SK-N-MC (cell line): ENCODE data around the gene HMGN4.
A peak's percentile ranks its signal among the peaks of the same experiment; 100 is the strongest.

ENCODE experiments used
- DNase-seq: peaks from one replicate; pipeline ENCODE4 v3.0.0-alpha.2; 2011; ENCODE audit warnings: low read depth, low spot score
- H3K27ac ChIP-seq: fragments of 200-600 bp; sonication (generic); 2 replicates; pipeline ENCODE4 v1.5.1; 2016; ENCODE audit warnings: mixed run types
- H3K36me3 ChIP-seq: fragments of 200-600 bp; sonication (generic); 2 replicates; pipeline ENCODE4 v1.6.1; 2017; ENCODE audit warnings: antibody characterized with exemption, low read length, mixed read lengths; ENCODE audit not compliant: insufficient read depth
- H3K4me3 ChIP-seq: fragments of 200-600 bp; sonication (generic); 2 replicates; pipeline ENCODE4 v1.5.1; 2016
- H3K9ac ChIP-seq: fragments of 200-600 bp; sonication (generic); 2 replicates; pipeline ENCODE4 v1.8.0; 2017; ENCODE audit warnings: mixed run types, mixed read lengths; ENCODE audit not compliant: insufficient read length
- H3K9me3 ChIP-seq: fragments of 200-600 bp; sonication (generic); 2 replicates; pipeline ENCODE4 v1.6.1; 2017; ENCODE audit warnings: low read depth, mild to moderate bottlenecking, antibody characterized with exemption, low read length, moderate library complexity, mixed read lengths
- EZH2 ChIP-seq: fragments of 200-600 bp; sonication (generic); IDR thresholded peaks from one replicate; pipeline ENCODE4 v1.6.1; 2017; ENCODE audit warnings: antibody characterized with exemption
- FOXP2 ChIP-seq: optimal IDR thresholded peaks from 2 replicates; pipeline ENCODE3; 2011; ENCODE audit warnings: mild to moderate bottlenecking, moderate library complexity; ENCODE audit not compliant: insufficient read depth; ENCODE audit errors: extremely low read length, control extremely low read depth
- POLR2AphosphoS5 ChIP-seq: IDR thresholded peaks from 2 replicates; pipeline ENCODE4 v1.6.1; 2012; ENCODE audit warnings: mild to moderate bottlenecking, low read depth, low read length, borderline replicate concordance

Gene HMGN4

DNA sequence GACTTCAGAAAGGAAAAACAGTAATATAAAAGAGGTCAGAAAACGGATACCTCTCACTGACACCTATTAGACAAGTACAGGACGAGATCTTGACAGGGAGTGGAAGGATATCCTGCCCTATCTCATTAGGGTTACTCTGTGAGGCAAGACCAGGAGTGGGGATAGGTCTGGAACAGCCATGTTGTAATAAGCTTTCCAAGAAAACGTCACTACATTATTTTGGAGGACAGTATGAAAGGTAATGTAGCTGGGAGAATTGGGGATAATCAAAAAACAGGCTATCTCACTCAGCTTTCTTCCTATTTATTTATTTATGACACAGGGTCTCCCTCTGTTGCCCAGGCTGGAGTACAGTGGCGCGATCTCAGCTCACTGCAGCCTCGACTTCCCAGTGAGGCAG lies 25.3 kb downstream of the HMGN4 start:
- H3K9me3 ChIP-seq, result no peaks in the 10 kb centered on the region
- no peak for TF ChIP-seq POLR2AphosphoS5
- TF ChIP-seq FOXP2, result no peak
- TF ChIP-seq EZH2, result no peak
- H3K27ac ChIP-seq, result no peak overlapping the region
- no peak overlapping the region for H3K9ac ChIP-seq
- no peaks in the 10 kb centered on the region for H3K36me3 ChIP-seq
- H3K4me3 ChIP-seq, result no peak overlapping the region
- no peak for DNase-seq

DNA sequence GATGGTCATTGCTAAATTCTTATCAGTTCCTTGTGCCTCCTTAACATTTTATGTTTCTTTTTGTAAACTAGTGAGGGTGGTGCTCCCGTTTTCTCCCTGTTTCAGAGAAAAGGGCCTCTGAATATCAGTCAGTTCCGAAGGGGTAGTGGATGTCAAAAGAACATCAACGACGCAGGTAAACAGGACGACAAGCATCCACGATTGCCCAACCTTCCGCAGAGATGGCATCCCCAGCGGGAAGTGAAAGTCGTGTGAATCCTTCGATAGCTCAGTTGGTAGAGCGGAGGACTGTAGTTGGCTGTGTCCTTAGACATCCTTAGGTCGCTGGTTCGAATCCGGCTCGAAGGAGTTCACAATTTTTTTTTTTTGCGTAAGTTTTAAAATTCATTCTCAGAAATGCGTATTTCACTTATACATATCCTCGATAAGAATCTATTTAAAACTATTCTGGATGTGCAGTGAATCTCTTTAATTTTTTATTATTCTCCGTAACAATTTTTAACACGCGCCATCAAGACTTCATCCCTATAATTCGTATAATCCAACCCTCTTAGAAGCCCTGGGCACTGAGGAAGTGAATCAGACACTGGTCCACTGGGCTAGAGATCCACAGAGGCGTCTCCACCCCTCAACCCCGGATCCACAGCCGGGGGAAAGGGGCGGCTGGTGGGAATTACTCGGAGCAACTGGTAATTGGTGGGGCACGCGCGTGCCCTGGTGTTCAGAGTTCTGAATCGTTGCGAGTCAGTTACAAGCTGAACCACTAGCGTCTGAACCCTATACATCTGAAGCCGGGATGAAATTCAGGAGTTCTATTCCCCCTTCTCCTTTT lies 30.7 kb downstream of the HMGN4 start:
- peak; percentile 92 for DNase-seq
- no peaks in the 10 kb centered on the region for H3K9me3 ChIP-seq
- H3K36me3 ChIP-seq, result no peaks in the 10 kb centered on the region
- H3K27ac ChIP-seq, result peak overlapping the region; percentile 78
- peak overlapping the region; percentile 89 for H3K4me3 ChIP-seq
- peak overlapping the region; percentile 73 for H3K9ac ChIP-seq
- TF ChIP-seq EZH2 (no peak), FOXP2 (peak; percentile 60)

DNA sequence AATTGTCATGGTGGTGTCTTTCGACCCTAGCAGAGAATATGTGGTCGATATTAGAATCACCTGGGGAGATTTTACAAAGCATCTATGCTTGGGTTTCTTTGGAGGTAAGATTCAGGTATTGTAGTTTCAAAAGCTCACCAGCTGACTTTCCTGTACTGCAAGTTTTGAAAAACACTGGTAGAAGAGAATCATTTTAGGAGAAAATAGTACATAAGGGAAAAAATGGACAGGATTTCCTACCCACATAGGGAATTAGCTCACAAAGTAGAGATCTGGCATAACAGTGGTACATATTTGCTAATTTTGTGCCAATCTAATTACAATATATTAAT lies 31.2 kb downstream of the HMGN4 start:
- no peak for TF ChIP-seq POLR2AphosphoS5
- TF ChIP-seq EZH2, result no peak
- TF ChIP-seq FOXP2, result no peak
- peak overlapping the region; percentile 89 for H3K4me3 ChIP-seq
- no peaks in the 10 kb centered on the region for H3K9me3 ChIP-seq
- H3K27ac ChIP-seq, result peak overlapping the region; percentile 78
- H3K36me3 ChIP-seq, result no peaks in the 10 kb centered on the region
- H3K9ac ChIP-seq, result peak overlapping the region; percentile 73
- DNase-seq, result no peak

- no peaks in the 10 kb centered on the region for H3K9me3 ChIP-seq
- DNase-seq, result no peak
- H3K4me3 ChIP-seq, result no peak overlapping the region; the same call in 1 of the 2 replicates
- no peak overlapping the region for H3K27ac ChIP-seq
- no peaks in the 10 kb centered on the region for H3K36me3 ChIP-seq
- TF ChIP-seq FOXP2 (no peak), EZH2 (no peak), POLR2AphosphoS5 (no peak)
- H3K9ac ChIP-seq, result no peak overlapping the region
These were observed 32.1 kb downstream of the HMGN4 start for GRCh38 chr6:26570027-26570809.

DNA sequence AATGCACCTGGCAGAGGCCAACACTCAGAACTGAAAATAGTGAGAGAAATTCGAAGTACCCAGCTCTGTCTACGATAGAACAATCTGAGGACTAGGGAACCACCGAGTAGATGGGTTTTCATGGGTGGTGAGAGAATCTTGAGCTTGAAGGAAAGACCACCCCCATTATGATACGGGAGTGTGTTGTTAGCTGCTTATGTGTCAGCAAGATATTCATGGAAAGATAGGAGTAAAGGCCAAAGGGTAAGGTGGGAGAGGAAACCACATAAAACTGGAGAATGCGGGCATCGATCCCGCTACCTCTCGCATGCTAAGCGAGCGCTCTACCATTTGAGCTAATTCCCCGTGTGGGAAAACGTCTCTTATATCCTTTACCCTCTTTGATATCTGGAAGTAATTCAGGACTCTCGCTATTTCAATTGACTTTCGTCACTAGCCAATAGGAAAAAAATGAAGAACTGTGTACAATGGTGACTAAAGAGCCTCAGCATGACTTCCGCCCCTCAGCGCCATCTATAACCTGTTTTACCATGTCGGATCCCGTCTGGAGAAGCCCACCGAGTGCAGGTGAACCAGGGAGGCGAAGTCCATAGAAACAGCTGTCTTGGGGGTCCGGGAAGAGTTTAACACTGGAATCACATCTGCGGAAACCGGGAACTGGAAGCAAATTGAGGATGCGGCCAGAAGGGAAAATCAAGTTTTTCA lies 33.6 kb downstream of the HMGN4 start:
- Histone ChIP-seq H3K36me3 (no peaks in the 10 kb centered on the region), H3K27ac (peak overlapping the region; percentile 90), H3K9me3 (no peaks in the 10 kb centered on the region), H3K9ac (peak overlapping the region; percentile 78), H3K4me3 (peak overlapping the region; percentile 91)
- no peak for TF ChIP-seq FOXP2
- TF ChIP-seq POLR2AphosphoS5, result 0 out of 2 replicates have a peak, but pooled peaks have one; percentile 30
- DNase-seq, result peak; percentile 95

DNA sequence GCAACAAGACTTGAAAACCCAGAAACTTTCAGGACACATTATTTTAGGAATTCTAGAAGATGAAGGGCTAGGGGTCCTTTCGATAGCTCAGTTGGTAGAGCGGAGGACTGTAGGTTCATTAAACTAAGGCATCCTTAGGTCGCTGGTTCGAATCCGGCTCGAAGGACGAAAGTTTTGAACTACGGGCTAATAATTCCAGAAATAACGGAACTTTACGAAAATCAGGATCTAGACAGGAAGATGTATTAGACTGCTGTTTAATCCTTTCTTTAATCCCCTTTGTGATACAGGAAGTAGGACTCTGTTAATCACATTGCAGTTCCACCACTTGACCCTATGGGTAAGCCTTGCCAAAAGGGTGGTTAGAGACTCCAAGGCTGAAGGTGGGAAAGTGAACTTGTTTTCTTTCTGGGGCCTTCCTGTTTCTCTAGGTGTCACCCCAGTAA lies 37.4 kb downstream of the HMGN4 start:
- TF ChIP-seq EZH2, result no peak
- no peak for TF ChIP-seq POLR2AphosphoS5
- TF ChIP-seq FOXP2, result no peak
- no peaks in the 10 kb centered on the region for H3K9me3 ChIP-seq
- no peak overlapping the region for H3K9ac ChIP-seq
- DNase-seq, result no peak
- H3K4me3 ChIP-seq, result no peak overlapping the region; the same call in 1 of the 2 replicates
- no peaks in the 10 kb centered on the region for H3K36me3 ChIP-seq
- peak overlapping the region; percentile 89; the same call in 1 of the 2 replicates for H3K27ac ChIP-seq

DNA sequence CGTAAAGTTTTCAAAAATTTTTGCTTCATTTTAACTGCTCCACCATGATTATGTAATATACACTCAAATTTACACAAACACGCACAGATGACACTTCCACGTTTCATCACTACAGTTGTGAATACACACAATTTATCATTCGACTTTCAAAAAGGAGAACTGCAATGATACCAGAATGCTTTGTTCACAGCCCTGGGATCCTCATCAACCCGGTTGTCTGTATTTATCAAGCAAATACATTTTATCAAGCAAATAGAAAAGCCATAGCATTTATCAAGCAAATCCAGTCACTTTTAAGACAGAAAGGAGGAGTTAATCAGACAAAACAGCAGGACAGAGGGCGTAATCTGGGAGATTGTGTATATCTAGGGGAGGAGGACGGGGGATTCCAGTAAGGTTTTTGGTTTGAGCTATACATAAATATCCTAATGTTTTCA lies 38.3 kb downstream of the HMGN4 start:
- H3K4me3 ChIP-seq, result peak overlapping the region; percentile 84

More for the DNA sequence above, 38.3 kb downstream of the HMGN4 start:
- Histone ChIP-seq H3K27ac (peak overlapping the region; percentile 89), H3K9me3 (no peaks in the 10 kb centered on the region), H3K36me3 (no peaks in the 10 kb centered on the region), H3K9ac (peak overlapping the region; percentile 63)
- no peak for DNase-seq
- TF ChIP-seq POLR2AphosphoS5, result no peak
- TF ChIP-seq FOXP2, result no peak
- TF ChIP-seq EZH2, result no peak
